ENCODE data around the gene GEMIN2.
"Not testable (repeated sequence)": the region's sequence is repeated elsewhere in the genome, so short reads cannot be mapped to it uniquely, and the experiment has no call there.

GRCh38 chr14:39143226-39143625 is 29.1 kb downstream of the GEMIN2 start:
- TF ChIP-seq CTCF (IDR thresholded peaks at IDR 0.05; ENCODE audit: borderline replicate concordance, extremely low read depth, low read length, poor library complexity, severe bottlenecking); EZH2 (IDR thresholded peaks at IDR 0.05; ENCODE audit: borderline replicate concordance, low read depth, low read length, severe bottlenecking): not testable (repeated sequence)

All from DND-41 (cell line).